H9 (cell line): ENCODE measurements around the gene FRAS1. TPM values are rescaled to one million over a fixed set of nuclear protein-coding genes. Genes with fewer than 3 reads are reported as not detected.
A peak's percentile ranks its signal among the peaks of the same experiment; 100 is the strongest.

ENCODE experiments used
- DNase-seq: peaks from one replicate; pipeline ENCODE4 v3.0.0-alpha.2; 2017
- H2AFZ ChIP-seq: one replicate; pipeline ENCODE4 v1.6.1; 2013; ENCODE audit warnings: mild to moderate bottlenecking, low read length, control low read depth, moderate library complexity
- H2AK5ac ChIP-seq: 2 replicates; pipeline ENCODE4 v1.6.1; 2013; ENCODE audit warnings: low read length, control low read depth, mixed read lengths; ENCODE audit not compliant: insufficient read length
- H2BK120ac ChIP-seq: one replicate; pipeline ENCODE4 v1.6.1; 2013; ENCODE audit warnings: low read depth, mild to moderate bottlenecking, low read length, control low read depth, inconsistent platforms; ENCODE audit not compliant: poor library complexity, severe bottlenecking
- H2BK12ac ChIP-seq: 2 replicates; pipeline ENCODE4 v1.6.1; 2013; ENCODE audit warnings: low read length, control low read depth, mixed read lengths, low read depth; ENCODE audit not compliant: insufficient read length
- H2BK15ac ChIP-seq: 2 replicates; pipeline ENCODE4 v1.6.1; 2013; ENCODE audit warnings: low read depth, low read length, control low read depth
- H2BK20ac ChIP-seq: one replicate; pipeline ENCODE4 v1.6.1; 2013; ENCODE audit warnings: low read depth, mild to moderate bottlenecking, low read length, control low read depth, inconsistent platforms; ENCODE audit not compliant: poor library complexity, severe bottlenecking
- H2BK5ac ChIP-seq: 2 replicates; pipeline ENCODE4 v1.6.1; 2013; ENCODE audit warnings: low read length, control low read depth, mixed read lengths; ENCODE audit not compliant: insufficient read length
- H3K14ac ChIP-seq: 2 replicates; pipeline ENCODE4 v1.6.1; 2013; ENCODE audit warnings: low read length, control low read depth; ENCODE audit not compliant: insufficient read depth
- H3K18ac ChIP-seq: 2 replicates; pipeline ENCODE4 v1.6.1; 2013; ENCODE audit warnings: low read depth, mild to moderate bottlenecking, mixed read lengths, low read length, control low read depth; ENCODE audit not compliant: insufficient read length
- H3K23ac ChIP-seq: 2 replicates; pipeline ENCODE4 v1.6.1; 2013; ENCODE audit warnings: low read length, control low read depth, mixed read lengths, low read depth; ENCODE audit not compliant: insufficient read length
- H3K23me2 ChIP-seq: 2 replicates; pipeline ENCODE4 v1.6.1; 2013; ENCODE audit warnings: low read depth, mild to moderate bottlenecking, mixed read lengths, low read length, control low read depth; ENCODE audit not compliant: insufficient read length, poor library complexity, severe bottlenecking
- H3K27ac ChIP-seq: 2 replicates; pipeline ENCODE4 v1.5.1; 2013; ENCODE audit warnings: low read length, control low read depth, mixed read lengths, low read depth; ENCODE audit not compliant: insufficient read length
- H3K27me3 ChIP-seq: 2 replicates; pipeline ENCODE4 v1.6.1; 2013; ENCODE audit warnings: low read length, control low read depth, inconsistent platforms; ENCODE audit not compliant: insufficient read depth
- H3K4ac ChIP-seq: 2 replicates; pipeline ENCODE4 v1.6.1; 2013; ENCODE audit warnings: low read depth, mild to moderate bottlenecking, control low read depth, inconsistent platforms, low read length, moderate library complexity
- H3K4me1 ChIP-seq: 2 replicates; pipeline ENCODE4 v1.6.1; 2013; ENCODE audit warnings: low read length, control low read depth, inconsistent platforms; ENCODE audit not compliant: insufficient read depth
- H3K4me2 ChIP-seq: 2 replicates; pipeline ENCODE4 v1.6.1; 2013; ENCODE audit warnings: low read length, control low read depth, mixed read lengths; ENCODE audit not compliant: insufficient read length, insufficient read depth
- H3K56ac ChIP-seq: 2 replicates; pipeline ENCODE4 v1.6.1; 2013; ENCODE audit warnings: low read depth, mild to moderate bottlenecking, mixed read lengths, low read length, control low read depth; ENCODE audit not compliant: insufficient read length
- H3K79me1 ChIP-seq: 2 replicates; pipeline ENCODE4 v1.6.1; 2013; ENCODE audit warnings: low read depth, mild to moderate bottlenecking, moderate library complexity, low read length, control low read depth, inconsistent platforms; ENCODE audit not compliant: insufficient read depth, poor library complexity, severe bottlenecking
- H3K79me2 ChIP-seq: 2 replicates; pipeline ENCODE4 v1.6.1; 2013; ENCODE audit warnings: low read length, control low read depth, inconsistent platforms; ENCODE audit not compliant: insufficient read depth
- H3K9ac ChIP-seq: 2 replicates; pipeline ENCODE4 v1.6.1; 2013; ENCODE audit warnings: low read length, control low read depth, mixed read lengths; ENCODE audit not compliant: insufficient read length; ENCODE audit errors: extremely low read depth
- H3K9me3 ChIP-seq: one replicate; pipeline ENCODE4 v1.6.1; 2013; ENCODE audit warnings: low read depth, low read length, inconsistent platforms; ENCODE audit not compliant: control insufficient read depth
- H3T11ph ChIP-seq: one replicate; pipeline ENCODE4 v1.6.1; 2013; ENCODE audit warnings: mild to moderate bottlenecking, low read length, control low read depth, inconsistent platforms
- H4K20me1 ChIP-seq: one replicate; pipeline ENCODE4 v1.6.1; 2013; ENCODE audit not compliant: control insufficient read depth, insufficient read length, insufficient read depth
- H4K5ac ChIP-seq: 2 replicates; pipeline ENCODE4 v1.6.1; 2013; ENCODE audit warnings: low read depth, mild to moderate bottlenecking, mixed read lengths, low read length, control low read depth; ENCODE audit not compliant: insufficient read length
- H4K8ac ChIP-seq: replicated peaks from 2 replicates; pipeline ENCODE4 v1.6.1; 2013; ENCODE audit warnings: low read length, control low read depth, mixed read lengths, low read depth; ENCODE audit not compliant: insufficient read length
- H4K91ac ChIP-seq: 2 replicates; pipeline ENCODE4 v1.6.1; 2013; ENCODE audit warnings: low read depth, mild to moderate bottlenecking, moderate library complexity, mixed read lengths, low read length, control low read depth; ENCODE audit not compliant: insufficient read length
- H3K27ac Mint-ChIP-seq, 3 experiments: 2 replicates in 2 of 3; 3 replicates in 1 of 3; pipeline ENCODE4 v1.8.0; 2020 to 2021; ENCODE audit warnings: mixed read lengths in 3 of 3, mild to moderate bottlenecking in 1 of 3, moderate library complexity in 1 of 3
- H3K27me3 Mint-ChIP-seq: 2 replicates; pipeline ENCODE4 v1.8.0; 2021; ENCODE audit warnings: low read depth, mild to moderate bottlenecking, moderate library complexity, mixed read lengths
- H3K36me3 Mint-ChIP-seq, 3 experiments: 2 replicates in 2 of 3; 3 replicates in 1 of 3; pipeline ENCODE4 v1.8.0; 2020 to 2021; ENCODE audit warnings: low read depth in 3 of 3, mixed read lengths in 3 of 3; ENCODE audit not compliant: insufficient read depth in 1 of 3
- H3K4me1 Mint-ChIP-seq, 2 experiments: 2 replicates each; pipeline ENCODE4 v1.8.0; 2020; ENCODE audit warnings: mixed read lengths in 2 of 2
- H3K4me3 Mint-ChIP-seq, 2 experiments: 2 replicates in 1 of 2; 3 replicates in 1 of 2; pipeline ENCODE4 v1.8.0; 2020 to 2021; ENCODE audit warnings: mild to moderate bottlenecking in 2 of 2, mixed read lengths in 2 of 2, moderate library complexity in 1 of 2
- H3K9me3 Mint-ChIP-seq, 2 experiments: 2 replicates in 1 of 2; 3 replicates in 1 of 2; pipeline ENCODE4 v1.8.0; 2020; ENCODE audit warnings: mild to moderate bottlenecking in 2 of 2, mixed read lengths in 2 of 2, moderate library complexity in 1 of 2
- WGBS: extraction: QIAGEN DNeasy Blood & Tissue Kit; methylation state at CpG from one replicate; pipeline ENCODE4 v1.1.7; 2013; ENCODE audit warnings: missing lambda C conversion rate, low lambda C conversion rate, mixed read lengths; ENCODE audit not compliant: insufficient read length; ENCODE audit errors: extremely low coverage; 5-methylcytosine and 5-hydroxymethylcytosine counted together
- total RNA-seq: library from RNA; stranded (reverse); gene quantifications from 2 replicates; pipeline ENCODE4 v1.2.1, GENCODE V29; 2021
- TF ChIP-seq, protein P1 (sequence below): fragments of 200-600 bp; sonication (generic); conservative IDR thresholded peaks from 3 replicates; pipeline ENCODE4 v1.8.0; 2021; ENCODE audit warnings: antibody characterized with exemption, mild to moderate bottlenecking

FRAS1 gene
- total RNA-seq, 1 experiment from 2014 or later, result 58.5 TPM

- H3K27me3 Mint-ChIP-seq, result peaks cover 34% of the 10 kb centered on the region
- H3K4me1 ChIP-seq, result peaks cover 2% of the 10 kb centered on the region; the same call in 1 of the 2 replicates
- TF ChIP-seq, protein P1, sequence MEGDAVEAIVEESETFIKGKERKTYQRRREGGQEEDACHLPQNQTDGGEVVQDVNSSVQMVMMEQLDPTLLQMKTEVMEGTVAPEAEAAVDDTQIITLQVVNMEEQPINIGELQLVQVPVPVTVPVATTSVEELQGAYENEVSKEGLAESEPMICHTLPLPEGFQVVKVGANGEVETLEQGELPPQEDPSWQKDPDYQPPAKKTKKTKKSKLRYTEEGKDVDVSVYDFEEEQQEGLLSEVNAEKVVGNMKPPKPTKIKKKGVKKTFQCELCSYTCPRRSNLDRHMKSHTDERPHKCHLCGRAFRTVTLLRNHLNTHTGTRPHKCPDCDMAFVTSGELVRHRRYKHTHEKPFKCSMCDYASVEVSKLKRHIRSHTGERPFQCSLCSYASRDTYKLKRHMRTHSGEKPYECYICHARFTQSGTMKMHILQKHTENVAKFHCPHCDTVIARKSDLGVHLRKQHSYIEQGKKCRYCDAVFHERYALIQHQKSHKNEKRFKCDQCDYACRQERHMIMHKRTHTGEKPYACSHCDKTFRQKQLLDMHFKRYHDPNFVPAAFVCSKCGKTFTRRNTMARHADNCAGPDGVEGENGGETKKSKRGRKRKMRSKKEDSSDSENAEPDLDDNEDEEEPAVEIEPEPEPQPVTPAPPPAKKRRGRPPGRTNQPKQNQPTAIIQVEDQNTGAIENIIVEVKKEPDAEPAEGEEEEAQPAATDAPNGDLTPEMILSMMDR, result no peak
- no peaks in the 10 kb centered on the region for H3K79me2 ChIP-seq
- no peaks in the 10 kb centered on the region for H4K20me1 ChIP-seq
- peak overlapping the region; percentile 3 for H3K18ac ChIP-seq
- peak overlapping the region; percentile 10 for H3K27ac ChIP-seq
- H2BK12ac ChIP-seq, result no peak overlapping the region
- no peaks in the 10 kb centered on the region for H3K79me1 ChIP-seq
- peaks cover 0 to 3% of the 10 kb centered on the region in 2 experiments; a peak in 2 of 5 replicates for H3K9me3 Mint-ChIP-seq
- H2AK5ac ChIP-seq, result no peak overlapping the region
- no CpG with 5 or more reads among the region's 10 CpGs for WGBS
- H2BK15ac ChIP-seq, result no peak overlapping the region
- H3K14ac ChIP-seq, result no peak overlapping the region; the same call in 1 of the 2 replicates
- H3K4me3 Mint-ChIP-seq, result peak overlapping the region; percentile 63 to 85
- no peak overlapping the region for H4K5ac ChIP-seq
- no peak overlapping the region for H4K91ac ChIP-seq
- H3K4ac ChIP-seq, result no peak overlapping the region; the same call in 1 of the 2 replicates
- H3K9me3 ChIP-seq, result no peaks in the 10 kb centered on the region
- peaks cover 7% of the 10 kb centered on the region for H3K23me2 ChIP-seq
- H3T11ph ChIP-seq, result peak overlapping the region; percentile 8
- H3K27me3 ChIP-seq, result peaks cover 6% of the 10 kb centered on the region; the same call in 1 of the 2 replicates
- H3K27ac Mint-ChIP-seq, result peak overlapping the region in 2 of 3 experiments; percentile 12 to 87; a peak in 3 of 7 replicates
- no peak overlapping the region for H3K23ac ChIP-seq
- peak overlapping the region; percentile 92 for H3K4me2 ChIP-seq
- peak overlapping the region; percentile 85 for H3K9ac ChIP-seq
- H3K56ac ChIP-seq, result no peak overlapping the region
- H2BK120ac ChIP-seq, result no peak overlapping the region
- DNase-seq, result peak; percentile 79
- H3K4me1 Mint-ChIP-seq, result peaks cover 33 to 43% of the 10 kb centered on the region in 2 experiments
- H3K36me3 Mint-ChIP-seq, result peaks cover 0 to 19% (median 15%) of the 10 kb centered on the region in 3 experiments; a peak in 5 of 7 replicates
- no peak overlapping the region for H4K8ac ChIP-seq
- H2BK5ac ChIP-seq, result no peak overlapping the region
- H2BK20ac ChIP-seq, result no peak overlapping the region
- no peak overlapping the region for H2AFZ ChIP-seq
Measured at GRCh38 chr4:78552389-78553042, 495.4 kb downstream of the FRAS1 start.
